Mucosa of descending colon (tissue), 3 donors: ENCODE data around the gene FOXB1. TPM values are rescaled to one million over a fixed set of nuclear protein-coding genes. Genes with fewer than 3 reads are reported as not detected.

Source experiments
- ATAC-seq: fragments of 200-7000 bp; cut with Tn5 transposase; one replicate; pipeline ENCODE4 v1.9.1; 2020; ENCODE audit warnings: mild to moderate bottlenecking, moderate library complexity
- DNase-seq, 3 donors: peaks; one replicate each; pipeline ENCODE4 v3.0.0-alpha.2; 2020
- H3K36me3 ChIP-seq: fragments of 200-600 bp; one replicate; pipeline ENCODE4 v1.8.0; 2021; ENCODE audit warnings: low read depth, mild to moderate bottlenecking
- H3K4me1 ChIP-seq: fragments of 200-600 bp; one replicate; pipeline ENCODE4 v1.8.0; 2021; ENCODE audit warnings: low read depth, mild to moderate bottlenecking
- H3K4me3 ChIP-seq: fragments of 200-600 bp; one replicate; pipeline ENCODE4 v1.8.0; 2021; ENCODE audit warnings: mild to moderate bottlenecking
- H3K9me3 ChIP-seq: fragments of 200-600 bp; one replicate; pipeline ENCODE4 v1.8.0; 2021; ENCODE audit warnings: mild to moderate bottlenecking
- CTCF ChIP-seq: fragments of 200-600 bp; IDR thresholded peaks from one replicate; pipeline ENCODE4 v1.8.0; 2022; ENCODE audit warnings: antibody characterized with exemption, mild to moderate bottlenecking
- intact Hi-C, 2 donors: fragments of 100-400 bp; cut with DNase I in 1 of 2; cut with micrococcal nuclease in 1 of 2; formaldehyde crosslinking; loops; one replicate each; pipeline versions ENCODE4 v1.11.0 to v1.11.1; 2022; cut with DNase I, micrococcal nuclease
- total RNA-seq, 3 donors: library from RNA; stranded (reverse); fragmentation: NEBNext Ultra II Directional in 2 of 3; extraction: Animal tissue kit (Norgen Biotek cat#: 25700) in 2 of 3; gene quantifications; one replicate each; pipeline versions ENCODE4 v1.2.1 to v1.2.4, GENCODE V29; 2021 to 2023
- donor health status: DM: no; HTN: no; CAD: no; lungs with moderate emphysema.
- donor health status: DM: no; HTN: no; CAD: no.
- donor health status: DM: no; HTN: yes; CAD: no.

Gene FOXB1
- total RNA-seq, 3 donors from 2014 or later, result not detected

- H3K9me3 ChIP-seq, result no peaks in the 10 kb centered on the region
- no peaks in the 10 kb centered on the region for H3K36me3 ChIP-seq
- H3K4me3 ChIP-seq, result no peak overlapping the region
- intact Hi-C loops, result no loop called here
- DNase-seq, result no peak
- ATAC-seq, result no peak
- H3K4me1 ChIP-seq, result peaks cover 6% of the 10 kb centered on the region
- no peak for TF ChIP-seq CTCF
Observed at GRCh38 chr15:59995568-59996297, 8.4 kb upstream of the FOXB1 start.

GRCh38 chr15:59996298-59997041 is 7.6 kb upstream of the FOXB1 start:
- H3K4me1 ChIP-seq, result peaks cover 6% of the 10 kb centered on the region
- H3K36me3 ChIP-seq, result no peaks in the 10 kb centered on the region
- no peak for TF ChIP-seq CTCF
- DNase-seq, result peak in 1 of 3 donors; percentile 28
- intact Hi-C loops, result no loop called here
- no peaks in the 10 kb centered on the region for H3K9me3 ChIP-seq
- H3K4me3 ChIP-seq, result no peak overlapping the region
- ATAC-seq, result peak; percentile 46

- no peak for TF ChIP-seq CTCF
- H3K4me3 ChIP-seq, result no peak overlapping the region
- H3K36me3 ChIP-seq, result no peaks in the 10 kb centered on the region
- H3K4me1 ChIP-seq, result peaks cover 6% of the 10 kb centered on the region
- intact Hi-C loops, result no loop called here
- H3K9me3 ChIP-seq, result no peaks in the 10 kb centered on the region
- DNase-seq, result peak in 1 of 3 donors; percentile 29
- ATAC-seq, result peak; percentile 66
Observed at GRCh38 chr15:59997070-59997701, 6.9 kb upstream of the FOXB1 start.

GRCh38 chr15:59998305-59998949 is 5.7 kb upstream of the FOXB1 start:
- Histone ChIP-seq H3K4me1 (peaks cover 6% of the 10 kb centered on the region), H3K36me3 (no peaks in the 10 kb centered on the region), H3K9me3 (no peaks in the 10 kb centered on the region), H3K4me3 (no peak overlapping the region)
- TF ChIP-seq CTCF, result no peak
- DNase-seq (no peak), ATAC-seq (no peak)
- intact Hi-C loops, result no loop called here

- no peak for TF ChIP-seq CTCF
- H3K36me3 ChIP-seq, result no peaks in the 10 kb centered on the region
- H3K4me1 ChIP-seq, result peaks cover 9% of the 10 kb centered on the region
- no peak for ATAC-seq
- no peak for DNase-seq
- no peak overlapping the region for H3K4me3 ChIP-seq
- no peaks in the 10 kb centered on the region for H3K9me3 ChIP-seq
- intact Hi-C loops, result no loop called here
Observed at GRCh38 chr15:59998950-59999611, 5.0 kb upstream of the FOXB1 start.
